Naive thymus-derived CD8-positive, alpha-beta T cell (primary cell): ENCODE measurements around the gene STARD10. TPM values are rescaled to one million over a fixed set of nuclear protein-coding genes. Genes with fewer than 3 reads are reported as not detected.
A peak's percentile ranks its signal among the peaks of the same experiment; 100 is the strongest.

Experiments
- ATAC-seq, 2 donors: fragments of 150-1000 bp; cut with Tn5 transposase in 1 of 2; sonication (Bioruptor Pico), chemical (Tn5 transposase) in 1 of 2; 1 replicate in 1 of 2; 2 replicates in 1 of 2; pipeline ENCODE4 v1.10.0; 2021; ENCODE audit warnings: mild to moderate bottlenecking in 2 of 2, moderate library complexity in 2 of 2
- POLR2A ChIA-PET: fragments of 350-600 bp; sonication (Branson Sonifier 250); formaldehyde crosslinking; loops from one replicate; lab custom pipeline; 2021; ENCODE audit warnings: antibody characterized with exemption; lab: Charles Lee
- DNase-seq, 10 donors: peaks; one replicate each; pipeline versions ENCODE4 v3.0.0 to v3.0.0-alpha.2; 2020 to 2022
- H3K27ac Mint-ChIP-seq, 10 donors: one replicate each; pipeline ENCODE4 v1.8.0; 2020 to 2022; ENCODE audit warnings: mild to moderate bottlenecking in 10 of 10, mixed read lengths in 10 of 10, moderate library complexity in 4 of 10, inconsistent platforms in 1 of 10
- H3K27me3 Mint-ChIP-seq, 5 donors: one replicate each; pipeline ENCODE4 v1.8.0; 2021 to 2022; ENCODE audit warnings: mixed read lengths in 5 of 5
- H3K36me3 Mint-ChIP-seq, 3 donors: one replicate each; pipeline ENCODE4 v1.8.0; 2020 to 2022; ENCODE audit warnings: mixed read lengths in 3 of 3, mild to moderate bottlenecking in 2 of 3, inconsistent platforms in 1 of 3
- H3K4me1 Mint-ChIP-seq, 4 donors: one replicate each; pipeline ENCODE4 v1.8.0; 2021 to 2022; ENCODE audit warnings: mixed read lengths in 4 of 4
- H3K4me3 Mint-ChIP-seq, 10 donors: one replicate each; pipeline ENCODE4 v1.8.0; 2020 to 2022; ENCODE audit warnings: mild to moderate bottlenecking in 10 of 10, mixed read lengths in 10 of 10, moderate library complexity in 6 of 10, inconsistent platforms in 1 of 10
- H3K9me3 Mint-ChIP-seq, 9 donors: one replicate each; pipeline ENCODE4 v1.8.0; 2020 to 2022; ENCODE audit warnings: mixed read lengths in 9 of 9, mild to moderate bottlenecking in 3 of 9, inconsistent platforms in 1 of 9, moderate library complexity in 1 of 9
- polyA plus RNA-seq, 3 donors: library from polyadenylated mRNA; unstranded; fragments of 300-500 nt; fragmentation: Illumina TruSeq; gene quantifications; one replicate each; pipeline ENCODE4 v1.2.3, GENCODE V29; 2021
- total RNA-seq, 8 experiments: library from RNA in 2 of 8; stranded (reverse) in 2 of 8; gene quantifications; one replicate each; pipeline ENCODE4 v1.2.3 and lab custom pipeline; 2021 to 2026

Gene STARD10
- total and polyA plus RNA-seq, 5 experiments from 2014 or later: 11.8 to 16.3 (median 14.9) TPM

GRCh38 chr11:72743321-72744221, 50.3 kb downstream of the STARD10 start:
- no peaks in the 10 kb centered on the region for H3K27me3 Mint-ChIP-seq
- H3K36me3 Mint-ChIP-seq: peaks cover 0 to 2% (median 0%) of the 10 kb centered on the region in 3 donors
- peak overlapping the region in 6 of 10 donors; percentile 1 to 47 (median 22) for H3K4me3 Mint-ChIP-seq
- DNase-seq: peak in 2 of 10 donors; percentile 26 to 36
- peaks cover 41 to 91% (median 76%) of the 10 kb centered on the region in 4 donors for H3K4me1 Mint-ChIP-seq
- peak; percentile 65 to 70 for ATAC-seq
- POLR2A ChIA-PET: no interaction called here
- no peaks in the 10 kb centered on the region for H3K9me3 Mint-ChIP-seq
- H3K27ac Mint-ChIP-seq: peak overlapping the region; percentile 72 to 99 (median 92)

GRCh38 chr11:72742513-72743320, 51.1 kb downstream of the STARD10 start:
- H3K27me3 Mint-ChIP-seq: no peaks in the 10 kb centered on the region
- peak overlapping the region in 1 of 10 donors; percentile 19 for H3K4me3 Mint-ChIP-seq

DNA sequence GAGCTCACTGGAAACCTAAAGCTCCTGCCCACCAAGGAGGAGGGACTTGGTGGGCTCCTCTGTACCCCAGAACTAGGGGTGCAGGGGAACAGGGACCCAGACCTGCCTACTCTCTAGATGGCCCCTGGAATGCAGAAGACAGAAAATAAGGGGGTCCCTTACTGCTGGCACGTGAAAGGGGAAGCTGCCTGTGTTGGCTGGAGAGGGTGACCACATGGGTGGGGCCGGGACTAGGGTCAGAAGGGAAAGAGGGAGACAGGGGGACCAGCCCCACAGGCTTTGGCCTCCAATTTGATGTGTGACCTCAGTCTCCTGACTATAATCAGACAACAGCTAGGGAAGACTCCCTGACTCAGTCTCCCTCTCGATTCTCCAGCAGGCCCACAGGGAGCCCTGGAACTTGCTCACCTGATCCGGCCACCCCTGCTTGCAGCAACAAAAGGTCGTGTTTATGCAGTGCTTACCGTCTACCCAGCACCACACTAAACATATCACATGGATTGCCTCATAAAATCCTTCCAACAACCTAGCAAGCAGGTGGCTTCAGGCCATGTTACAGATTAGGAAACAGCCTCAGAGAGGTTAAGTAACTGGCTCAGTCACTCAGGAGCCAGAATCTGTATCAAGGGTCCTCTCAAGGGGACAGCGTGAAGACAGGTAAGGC, 51.9 kb downstream of the STARD10 start:
- Mint-ChIP-seq H3K9me3 (no peaks in the 10 kb centered on the region), H3K4me3 (peak overlapping the region in 3 of 10 donors; percentile 33 to 46 (median 45)), H3K4me1 (peaks cover 49 to 94% (median 84%) of the 10 kb centered on the region in 4 donors), H3K36me3 (no peaks in the 10 kb centered on the region), H3K27ac (peak overlapping the region; percentile 66 to 99 (median 92)), H3K27me3 (no peaks in the 10 kb centered on the region)
- DNase-seq (peak in 1 of 10 donors; percentile 45), ATAC-seq (peak in 1 of 2 donors; percentile 23)
- POLR2A ChIA-PET: interaction anchor here (1.6 kb wide), 1 partner anchor 17 kb away, joined by 4 read pairs; no protein-coding TSS in a partner anchor

More at GRCh38 chr11:72742513-72743320, 51.1 kb downstream of the STARD10 start:
- DNase-seq (peak in 1 of 10 donors; percentile 36), ATAC-seq (no peak)
- peaks cover 42 to 94% (median 80%) of the 10 kb centered on the region in 4 donors for H3K4me1 Mint-ChIP-seq
- POLR2A ChIA-PET: no interaction called here
- H3K9me3 Mint-ChIP-seq: no peaks in the 10 kb centered on the region
- H3K36me3 Mint-ChIP-seq: no peaks in the 10 kb centered on the region
- peak overlapping the region; percentile 73 to 99 (median 94) for H3K27ac Mint-ChIP-seq

GRCh38 chr11:72741429-72741833, 52.4 kb downstream of the STARD10 start:
- ATAC-seq (no peak), DNase-seq (peak in 1 of 10 donors; percentile 43)
- POLR2A ChIA-PET: interaction anchor here (0.6 to 1.6 kb wide), 2 partner anchors 16 to 401 kb away, joined by 3 to 4 read pairs; partner anchors contain the start of gene FCHSD2
- Mint-ChIP-seq H3K36me3 (no peaks in the 10 kb centered on the region), H3K27ac (peak overlapping the region; percentile 79 to 99 (median 97)), H3K27me3 (no peaks in the 10 kb centered on the region), H3K4me1 (peaks cover 55 to 96% (median 87%) of the 10 kb centered on the region in 4 donors), H3K4me3 (peak overlapping the region in 7 of 10 donors; percentile 3 to 65 (median 45)), H3K9me3 (no peaks in the 10 kb centered on the region)

- H3K27ac Mint-ChIP-seq: peak overlapping the region; percentile 79 to 99 (median 97)
- H3K9me3 Mint-ChIP-seq: no peaks in the 10 kb centered on the region
- POLR2A ChIA-PET: interaction anchor here (0.6 to 1.6 kb wide), 2 partner anchors 16 to 402 kb away, joined by 3 to 4 read pairs; partner anchors contain the start of gene FCHSD2
- H3K27me3 Mint-ChIP-seq: no peaks in the 10 kb centered on the region
- peaks cover 57 to 97% (median 90%) of the 10 kb centered on the region in 4 donors for H3K4me1 Mint-ChIP-seq
- no peak for ATAC-seq
- peak overlapping the region in 7 of 10 donors; percentile 3 to 65 (median 45) for H3K4me3 Mint-ChIP-seq
- H3K36me3 Mint-ChIP-seq: no peaks in the 10 kb centered on the region
- no peak for DNase-seq
Measured at GRCh38 chr11:72740562-72741428, 53.1 kb downstream of the STARD10 start.

- Mint-ChIP-seq H3K27me3 (no peaks in the 10 kb centered on the region), H3K27ac (peak overlapping the region; percentile 79 to 99 (median 98)), H3K36me3 (no peaks in the 10 kb centered on the region), H3K4me3 (peak overlapping the region in 4 of 10 donors; percentile 32 to 65 (median 46)), H3K4me1 (peaks cover 57 to 97% (median 89%) of the 10 kb centered on the region in 4 donors), H3K9me3 (no peaks in the 10 kb centered on the region)
- DNase-seq (no peak), ATAC-seq (no peak)
- POLR2A ChIA-PET: interaction anchor here (0.6 to 1.4 kb wide), 2 partner anchors 11 to 128 kb away, joined by 3 to 5 read pairs; no protein-coding TSS in a partner anchor
Measured at GRCh38 chr11:72740060-72740424, 53.8 kb downstream of the STARD10 start.

- ATAC-seq (no peak), DNase-seq (peak in 1 of 10 donors; percentile 52)
- Mint-ChIP-seq H3K4me1 (peaks cover 57 to 98% (median 85%) of the 10 kb centered on the region in 4 donors), H3K27ac (peak overlapping the region; percentile 95 to 99 (median 98)), H3K4me3 (peak overlapping the region in 5 of 10 donors; percentile 32 to 87 (median 53)), H3K36me3 (no peaks in the 10 kb centered on the region), H3K9me3 (no peaks in the 10 kb centered on the region), H3K27me3 (no peaks in the 10 kb centered on the region)
- POLR2A ChIA-PET: interaction anchor here (0.6 to 1.4 kb wide), 2 partner anchors 11 to 127 kb away, joined by 3 to 5 read pairs; no protein-coding TSS in a partner anchor
Measured at GRCh38 chr11:72739240-72740059, 54.4 kb downstream of the STARD10 start.

DNA sequence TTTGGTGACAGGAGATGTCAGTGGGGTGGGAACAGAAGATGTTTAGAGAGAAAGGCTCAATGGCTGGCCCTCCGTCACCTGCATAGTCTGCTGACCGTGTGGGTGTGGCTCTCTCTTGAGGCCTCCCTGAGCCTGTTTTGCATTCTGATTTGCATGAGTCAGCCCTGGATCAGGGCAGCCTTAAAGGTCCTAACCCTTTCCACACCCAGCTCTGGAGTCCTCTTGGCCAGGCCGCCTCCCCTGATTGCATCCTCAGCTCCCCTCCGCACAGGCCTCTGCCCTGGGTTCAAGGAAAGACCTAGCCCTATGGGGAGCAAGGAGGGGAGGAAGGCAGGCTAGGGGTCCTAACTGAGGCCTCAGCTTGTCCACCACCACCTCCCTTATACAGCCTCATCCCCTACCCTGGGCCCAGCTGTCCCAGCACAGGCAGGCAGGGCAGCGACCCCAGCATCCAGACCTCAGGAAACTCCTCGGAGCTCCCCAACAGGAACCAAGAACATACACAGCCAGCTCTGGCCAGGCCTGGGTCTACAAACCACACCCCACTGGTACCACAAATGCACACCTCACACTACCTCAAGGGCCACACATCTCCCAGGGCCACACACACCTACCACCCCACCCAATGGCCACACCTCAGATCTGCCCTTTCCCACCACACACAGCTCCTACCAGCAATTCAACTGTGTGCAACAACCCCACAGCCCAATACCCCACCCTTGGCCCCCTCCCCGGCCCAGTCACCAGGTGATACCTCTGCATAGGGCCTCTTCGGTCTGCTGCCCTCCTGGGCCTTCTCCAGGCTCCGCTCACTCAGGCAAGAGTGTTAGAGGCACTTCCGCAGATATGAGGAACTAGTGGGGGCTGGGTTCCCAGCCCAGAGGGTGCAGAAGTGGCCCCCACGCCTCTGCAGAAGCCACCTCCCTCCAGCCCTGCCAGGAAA, 55.4 kb downstream of the STARD10 start:
- no peaks in the 10 kb centered on the region for H3K27me3 Mint-ChIP-seq
- peak overlapping the region; percentile 96 to 99 (median 99) for H3K27ac Mint-ChIP-seq
- peaks cover 47 to 92% (median 76%) of the 10 kb centered on the region in 4 donors for H3K4me1 Mint-ChIP-seq
- DNase-seq: peak in 2 of 10 donors; percentile 42 to 59
- H3K9me3 Mint-ChIP-seq: no peaks in the 10 kb centered on the region
- POLR2A ChIA-PET: interaction anchor here (0.5 to 1.4 kb wide), 5 partner anchors 12 to 75 kb away, joined by 3 to 5 read pairs (median 3); partner anchors contain the start of gene ATG16L2
- no peaks in the 10 kb centered on the region for H3K36me3 Mint-ChIP-seq
- peak overlapping the region in 8 of 10 donors; percentile 33 to 87 (median 63) for H3K4me3 Mint-ChIP-seq
- ATAC-seq: no peak

- no peak for ATAC-seq
- H3K4me1 Mint-ChIP-seq: peaks cover 47 to 91% (median 69%) of the 10 kb centered on the region in 4 donors
- no peaks in the 10 kb centered on the region for H3K9me3 Mint-ChIP-seq
- no peaks in the 10 kb centered on the region for H3K36me3 Mint-ChIP-seq
- peak overlapping the region; percentile 96 to 99 (median 99) for H3K27ac Mint-ChIP-seq
- no peak for DNase-seq
- peak overlapping the region in 9 of 10 donors; percentile 41 to 87 (median 80) for H3K4me3 Mint-ChIP-seq
- POLR2A ChIA-PET: interaction anchor here (0.6 to 1.4 kb wide), 8 partner anchors 8 to 76 kb away, joined by 3 to 13 read pairs (median 4); partner anchors contain the start of gene ATG16L2
- H3K27me3 Mint-ChIP-seq: no peaks in the 10 kb centered on the region
Measured at GRCh38 chr11:72737336-72737735, 56.5 kb downstream of the STARD10 start.
